Smooth muscle cell (in vitro differentiated cells): ENCODE data around the gene ABHD8. TPM values are rescaled to one million over a fixed set of nuclear protein-coding genes. Genes with fewer than 3 reads are reported as not detected.

ENCODE experiments used
- DNase-seq: peaks from one replicate; lab custom pipeline; 2025; ENCODE audit not compliant: unreplicated experiment; lab: John Stamatoyannopoulos, UW
- H2AFZ ChIP-seq: fragments of 200-600 bp; sonication (generic); 2 replicates; pipeline ENCODE4 v1.6.0; 2016; ENCODE audit warnings: antibody characterized with exemption, low read depth, mild to moderate bottlenecking
- H3F3A ChIP-seq: fragments of 200-600 bp; sonication (generic); 2 replicates; pipeline ENCODE4 v1.6.0; 2017; ENCODE audit warnings: antibody characterized with exemption, low read depth
- H3K27ac ChIP-seq: fragments of 200-600 bp; sonication (generic); 2 replicates; pipeline ENCODE4 v1.5.1; 2016; ENCODE audit warnings: low read depth, mild to moderate bottlenecking
- H3K27me3 ChIP-seq: fragments of 200-600 bp; sonication (generic); 2 replicates; pipeline ENCODE4 v1.6.1; 2016; ENCODE audit warnings: low read depth, mild to moderate bottlenecking
- H3K36me3 ChIP-seq: fragments of 200-600 bp; sonication (generic); 2 replicates; pipeline ENCODE4 v1.5.1; 2016; ENCODE audit warnings: low read depth
- H3K4me1 ChIP-seq: fragments of 200-600 bp; sonication (generic); 2 replicates; pipeline ENCODE4 v1.5.1; 2016; ENCODE audit warnings: low read depth
- H3K4me2 ChIP-seq: fragments of 200-600 bp; sonication (generic); 2 replicates; pipeline ENCODE4 v1.6.0; 2016; ENCODE audit warnings: mild to moderate bottlenecking
- H3K4me3 ChIP-seq: fragments of 200-600 bp; sonication (generic); 2 replicates; pipeline ENCODE4 v1.5.1; 2016; ENCODE audit warnings: mild to moderate bottlenecking
- H3K79me2 ChIP-seq: fragments of 200-600 bp; sonication (generic); 2 replicates; pipeline ENCODE4 v1.6.0; 2016; ENCODE audit warnings: low read depth, mild to moderate bottlenecking
- H3K9ac ChIP-seq: fragments of 200-600 bp; sonication (generic); 2 replicates; pipeline ENCODE4 v1.6.0; 2016; ENCODE audit warnings: low read depth
- H3K9me3 ChIP-seq: fragments of 200-600 bp; sonication (generic); replicated peaks from 2 replicates; pipeline ENCODE4 v1.5.1; 2016; ENCODE audit warnings: low read depth
- H4K20me1 ChIP-seq: fragments of 200-600 bp; sonication (generic); 2 replicates; pipeline ENCODE4 v1.6.0; 2016; ENCODE audit warnings: low read depth
- WGBS: methylation state at CpG from one replicate; pipeline ENCODE4 v1.1.7; 2016; ENCODE audit warnings: low lambda C conversion rate; 5-methylcytosine and 5-hydroxymethylcytosine counted together
- polyA plus RNA-seq: library from polyadenylated mRNA; unstranded; fragments of >200 nt; fragmentation: Nextera tagmentation; extraction: Ambion mirVana; gene quantifications from 2 replicates; pipeline ENCODE4 v1.2.1, GENCODE V29; 2016
- total RNA-seq: library from RNA; depleted of rRNA; stranded (reverse); fragments of >200 nt; gene quantifications from 2 replicates; pipeline ENCODE4 v1.2.3, GENCODE V29; 2014
- TF ChIP-seq, protein P1 (sequence below): fragments of 200-600 bp; sonication (generic); IDR thresholded peaks from 2 replicates; pipeline ENCODE4 v1.5.1; 2017; ENCODE audit warnings: borderline replicate concordance, mild to moderate bottlenecking, antibody characterized with exemption; ENCODE audit not compliant: insufficient read depth, poor library complexity, severe bottlenecking

ABHD8 gene
- total and polyA plus RNA-seq, 2 experiments from 2014 or later, result 9.2 to 15.1 TPM

GRCh38 chr19:17336872-17337674, 33.8 kb upstream of the ABHD8 start, which contains the start of gene GTPBP3:
GTPBP3 (plus strand) TSS chr19:17337553; CDS start chr19:17337612, 59 bp downstream.
- TF ChIP-seq, protein P1, sequence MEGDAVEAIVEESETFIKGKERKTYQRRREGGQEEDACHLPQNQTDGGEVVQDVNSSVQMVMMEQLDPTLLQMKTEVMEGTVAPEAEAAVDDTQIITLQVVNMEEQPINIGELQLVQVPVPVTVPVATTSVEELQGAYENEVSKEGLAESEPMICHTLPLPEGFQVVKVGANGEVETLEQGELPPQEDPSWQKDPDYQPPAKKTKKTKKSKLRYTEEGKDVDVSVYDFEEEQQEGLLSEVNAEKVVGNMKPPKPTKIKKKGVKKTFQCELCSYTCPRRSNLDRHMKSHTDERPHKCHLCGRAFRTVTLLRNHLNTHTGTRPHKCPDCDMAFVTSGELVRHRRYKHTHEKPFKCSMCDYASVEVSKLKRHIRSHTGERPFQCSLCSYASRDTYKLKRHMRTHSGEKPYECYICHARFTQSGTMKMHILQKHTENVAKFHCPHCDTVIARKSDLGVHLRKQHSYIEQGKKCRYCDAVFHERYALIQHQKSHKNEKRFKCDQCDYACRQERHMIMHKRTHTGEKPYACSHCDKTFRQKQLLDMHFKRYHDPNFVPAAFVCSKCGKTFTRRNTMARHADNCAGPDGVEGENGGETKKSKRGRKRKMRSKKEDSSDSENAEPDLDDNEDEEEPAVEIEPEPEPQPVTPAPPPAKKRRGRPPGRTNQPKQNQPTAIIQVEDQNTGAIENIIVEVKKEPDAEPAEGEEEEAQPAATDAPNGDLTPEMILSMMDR, result no peak
- peak within 1 kb of the TSS; percentile 57 for H2AFZ ChIP-seq
- H3K27ac ChIP-seq, result peak within 1 kb of the TSS; percentile 60
- no peaks in the 10 kb centered on the region for H3K79me2 ChIP-seq
- H3K9me3 ChIP-seq, result no peaks in the 10 kb centered on the region
- peaks cover 6% of the 10 kb centered on the region for H3K4me1 ChIP-seq
- H3K36me3 ChIP-seq, result no peaks in the 10 kb centered on the region
- peak within 1 kb of the TSS; percentile 35 for H3K9ac ChIP-seq
- no peaks in the 10 kb centered on the region for H3K27me3 ChIP-seq
- H3K4me3 ChIP-seq, result peak within 1 kb of the TSS; percentile 84
- no peaks in the 10 kb centered on the region for H3F3A ChIP-seq
- no peaks in the 10 kb centered on the region for H4K20me1 ChIP-seq
- DNase-seq, result peak; percentile 72
- 1% methylated on average over 41 of the region's 41 CpGs for WGBS
- H3K4me2 ChIP-seq, result peak within 1 kb of the TSS; percentile 92

- Histone ChIP-seq H3K27me3 (peaks cover 2% of the 10 kb centered on the region), H4K20me1 (no peaks in the 10 kb centered on the region), H2AFZ (no peak overlapping the region), H3K36me3 (no peaks in the 10 kb centered on the region), H3K9me3 (no peaks in the 10 kb centered on the region), H3F3A (no peaks in the 10 kb centered on the region), H3K79me2 (no peaks in the 10 kb centered on the region), H3K4me1 (peaks cover 6% of the 10 kb centered on the region), H3K9ac (no peak overlapping the region), H3K4me2 (peak overlapping the region; percentile 92), H3K27ac (peak overlapping the region; percentile 60), H3K4me3 (no peak overlapping the region)
- 80% methylated on average over 10 of the region's 10 CpGs for WGBS
- no peak for DNase-seq
- TF ChIP-seq, protein P1, result no peak
These were observed 32.4 kb upstream of the ABHD8 start for GRCh38 chr19:17335575-17335974.

DNA sequence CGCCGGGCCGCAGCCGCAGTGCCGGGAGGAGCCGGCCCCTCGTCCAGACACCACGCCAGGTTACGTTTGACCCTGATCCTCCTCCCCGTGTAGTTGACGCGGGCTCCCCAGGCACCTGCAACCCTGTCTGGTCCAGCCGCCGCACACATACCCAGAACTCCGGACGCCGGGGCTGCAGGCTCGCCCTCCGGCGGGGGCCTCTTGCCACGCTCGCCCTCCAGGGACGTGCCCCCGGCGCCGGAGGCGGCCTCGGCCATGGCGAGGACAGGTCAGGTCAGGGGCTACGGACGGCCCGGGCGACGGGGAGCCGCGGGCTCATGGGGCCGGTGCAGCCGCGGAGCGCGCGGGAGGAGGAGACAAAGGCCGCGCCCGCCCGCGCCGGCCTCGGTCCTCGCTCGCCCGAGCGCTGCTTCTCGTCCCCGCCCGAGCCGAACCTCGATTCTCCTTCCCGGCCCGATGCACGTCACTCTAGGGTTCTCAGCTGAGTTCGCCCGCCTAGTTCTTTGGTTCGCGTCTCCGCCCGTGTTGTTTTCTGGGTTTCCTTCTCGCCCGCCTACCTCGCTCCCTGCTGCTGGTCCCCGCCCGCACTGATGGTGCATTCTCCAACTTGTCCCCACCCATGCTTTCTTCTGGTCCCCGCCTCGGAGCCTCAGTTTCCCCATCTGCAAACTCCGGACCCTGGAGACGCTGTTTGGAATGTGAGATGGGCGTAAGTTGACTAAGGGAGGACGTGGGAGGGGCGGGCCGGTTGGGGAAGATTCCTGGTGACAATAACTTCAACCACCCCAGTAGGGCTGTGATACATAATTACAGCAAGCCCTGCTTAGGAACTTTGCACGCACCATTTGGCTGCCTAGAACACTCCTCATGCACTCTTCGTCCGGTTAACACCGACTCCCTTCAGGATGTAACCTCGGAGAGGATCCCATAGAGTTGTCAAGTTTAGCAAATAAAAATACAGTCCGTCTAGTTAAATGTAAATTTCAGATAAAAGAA, 31.5 kb upstream of the ABHD8 start, which contains the start of gene ANO8:
Gene ANO8, minus strand, starts transcription at position 442 of the 996 bp plus-strand sequence. Its CDS starts 185 bp downstream, at position 257.
- peak within 1 kb of the TSS; percentile 68 for H2AFZ ChIP-seq
- H3K27ac ChIP-seq, result peak within 1 kb of the TSS; percentile 60
- H3K27me3 ChIP-seq, result peaks cover 11% of the 10 kb centered on the region
- no peaks in the 10 kb centered on the region for H3K9me3 ChIP-seq
- DNase-seq, result peak; percentile 81
- H3K9ac ChIP-seq, result peak within 1 kb of the TSS; percentile 51
- TF ChIP-seq, protein P1, result no peak
- no peaks in the 10 kb centered on the region for H3K79me2 ChIP-seq
- peak within 1 kb of the TSS; percentile 92 for H3K4me2 ChIP-seq
- peaks cover 6% of the 10 kb centered on the region for H3K4me1 ChIP-seq
- H3F3A ChIP-seq, result no peaks in the 10 kb centered on the region
- H3K4me3 ChIP-seq, result peak within 1 kb of the TSS; percentile 84
- peaks cover 6% of the 10 kb centered on the region for H4K20me1 ChIP-seq
- no peaks in the 10 kb centered on the region for H3K36me3 ChIP-seq
- WGBS, result 5% methylated on average over 74 of the region's 86 CpGs
